HUES6 (cell line): Measurements from ENCODE around the gene VWA2.

Experiments used
- H3K27ac ChIP-seq: 2 replicates; pipeline ENCODE4 v1.7.0; 2013; ENCODE audit warnings: low read depth, mild to moderate bottlenecking, low read length, inconsistent platforms
- H3K27me3 ChIP-seq: 2 replicates; pipeline ENCODE4 v1.6.1; 2013; ENCODE audit warnings: low read length; ENCODE audit not compliant: control insufficient read depth, insufficient read depth
- H3K36me3 ChIP-seq: 2 replicates; pipeline ENCODE4 v1.6.1; 2013; ENCODE audit warnings: low read length; ENCODE audit not compliant: control insufficient read depth, insufficient read depth
- H3K4me1 ChIP-seq: 2 replicates; pipeline ENCODE4 v1.6.1; 2013; ENCODE audit warnings: low read length; ENCODE audit not compliant: control insufficient read depth, insufficient read depth
- H3K4me3 ChIP-seq: 2 replicates; pipeline ENCODE4 v1.5.1; 2013; ENCODE audit warnings: low read depth, low read length
- H3K9ac ChIP-seq: one replicate; pipeline ENCODE4 v1.6.1; 2013; ENCODE audit warnings: mild to moderate bottlenecking, low read length
- H3K9me3 ChIP-seq: 2 replicates; pipeline ENCODE4 v1.6.1; 2013; ENCODE audit warnings: low read depth, low read length; ENCODE audit not compliant: control insufficient read depth, insufficient read depth

VWA2 gene

GRCh38 chr10:114239117-114239993, at the start of gene VWA2:
Gene VWA2 (plus strand): TSS chr10:114239254. CDS start chr10:114248714, 9,460 bp downstream.
- no peak within 1 kb of the TSS for H3K27ac ChIP-seq
- no peaks in the 10 kb centered on the region for H3K9me3 ChIP-seq
- no peaks in the 10 kb centered on the region for H3K36me3 ChIP-seq
- H3K27me3 ChIP-seq = peaks cover 48% of the 10 kb centered on the region
- H3K4me1 ChIP-seq = peaks cover 14% of the 10 kb centered on the region
- peak within 1 kb of the TSS; percentile 39 for H3K9ac ChIP-seq
- H3K4me3 ChIP-seq = peak within 1 kb of the TSS; percentile 76

DNA sequence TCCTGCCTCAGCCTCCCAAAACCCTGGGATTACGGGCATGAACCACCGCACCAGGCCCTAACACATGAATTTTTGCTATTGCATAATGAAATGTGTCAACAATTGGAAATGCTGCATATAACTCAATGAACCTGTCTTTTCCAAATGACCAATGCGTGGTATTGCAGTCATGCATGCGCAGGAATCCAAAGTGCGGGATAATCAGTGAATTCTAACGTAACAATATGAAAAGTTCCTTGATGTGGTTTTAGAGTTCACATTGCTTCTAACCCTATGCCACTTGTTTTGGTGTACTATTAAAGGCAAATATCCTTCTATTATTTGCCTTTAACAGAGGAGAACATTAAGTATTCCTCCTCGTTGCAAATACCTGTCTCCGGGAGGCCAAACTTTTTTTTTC, 49.4 kb upstream of the VWA2 start:
- no peak overlapping the region for H3K9ac ChIP-seq
- no peaks in the 10 kb centered on the region for H3K4me1 ChIP-seq
- no peaks in the 10 kb centered on the region for H3K36me3 ChIP-seq
- H3K27me3 ChIP-seq = no peaks in the 10 kb centered on the region
- no peaks in the 10 kb centered on the region for H3K9me3 ChIP-seq
- no peak overlapping the region for H3K4me3 ChIP-seq
- no peak overlapping the region for H3K27ac ChIP-seq

DNA sequence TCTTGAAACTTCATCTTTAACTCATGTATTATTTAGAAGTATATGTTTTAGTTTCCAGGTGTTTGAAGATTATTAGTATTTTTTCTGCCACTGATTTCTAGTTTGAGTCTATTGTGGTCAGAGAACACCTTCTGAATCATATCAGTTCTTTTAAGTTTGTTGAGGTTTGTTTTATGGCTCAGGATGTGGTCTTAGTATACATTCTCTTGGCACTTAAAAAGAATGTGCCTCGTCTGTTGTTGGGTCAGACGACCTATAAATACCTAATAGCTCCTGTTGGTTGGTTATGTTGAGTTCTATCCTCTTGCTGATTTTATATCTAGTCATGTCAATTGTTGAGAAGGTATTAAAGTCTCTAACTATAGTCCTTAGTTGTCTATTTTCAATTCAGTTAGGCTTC, 44.0 kb upstream of the VWA2 start:
- Histone ChIP-seq H3K9ac (no peak overlapping the region), H3K36me3 (no peaks in the 10 kb centered on the region), H3K4me3 (no peak overlapping the region), H3K9me3 (no peaks in the 10 kb centered on the region), H3K27me3 (no peaks in the 10 kb centered on the region), H3K27ac (no peak overlapping the region), H3K4me1 (no peaks in the 10 kb centered on the region)

- Histone ChIP-seq H3K4me3 (no peak overlapping the region), H3K4me1 (no peaks in the 10 kb centered on the region), H3K9ac (no peak overlapping the region), H3K36me3 (no peaks in the 10 kb centered on the region), H3K9me3 (no peaks in the 10 kb centered on the region), H3K27ac (no peak overlapping the region), H3K27me3 (no peaks in the 10 kb centered on the region)
These were observed 39.8 kb upstream of the VWA2 start for GRCh38 chr10:114199239-114199638.

- H3K27me3 ChIP-seq = no peaks in the 10 kb centered on the region
- H3K27ac ChIP-seq = no peak overlapping the region
- H3K9ac ChIP-seq = no peak overlapping the region
These were observed 36.2 kb upstream of the VWA2 start for GRCh38 chr10:114202812-114203211.

GRCh38 chr10:114206902-114207301, 32.2 kb upstream of the VWA2 start:
- Histone ChIP-seq H3K27ac (no peak overlapping the region), H3K9ac (no peak overlapping the region), H3K4me3 (no peak overlapping the region), H3K9me3 (no peaks in the 10 kb centered on the region), H3K36me3 (no peaks in the 10 kb centered on the region), H3K27me3 (no peaks in the 10 kb centered on the region), H3K4me1 (peaks cover 5% of the 10 kb centered on the region; the same call in 1 of the 2 replicates)

More at GRCh38 chr10:114202812-114203211, 36.2 kb upstream of the VWA2 start:
- no peak overlapping the region for H3K4me3 ChIP-seq
- H3K4me1 ChIP-seq = 0 out of 2 replicates have a peak, but pooled peaks cover under 1% of the 10 kb centered on the region
- no peaks in the 10 kb centered on the region for H3K36me3 ChIP-seq
- H3K9me3 ChIP-seq = no peaks in the 10 kb centered on the region

DNA sequence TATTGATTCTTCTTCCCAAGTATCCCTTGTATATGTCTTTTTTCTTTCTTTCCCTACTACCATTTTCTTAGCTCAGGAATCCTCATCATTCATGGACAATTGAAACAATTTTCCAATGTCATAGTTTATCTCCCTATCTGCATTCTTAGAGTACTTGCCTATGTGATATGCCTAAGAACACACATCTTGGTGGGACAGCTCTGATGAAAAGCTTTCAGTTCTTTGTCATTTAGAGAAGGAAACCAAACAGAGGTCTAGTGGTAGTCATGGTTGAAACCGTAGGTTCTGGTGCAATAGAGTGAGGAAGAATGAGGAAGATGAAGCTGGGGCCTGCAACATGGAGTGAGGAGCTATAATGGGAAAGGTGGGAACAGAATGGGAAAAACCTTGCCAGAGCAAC, 31.7 kb upstream of the VWA2 start:
- Histone ChIP-seq H3K27ac (no peak overlapping the region), H3K27me3 (no peaks in the 10 kb centered on the region), H3K36me3 (no peaks in the 10 kb centered on the region), H3K9ac (no peak overlapping the region), H3K4me3 (no peak overlapping the region), H3K9me3 (no peaks in the 10 kb centered on the region), H3K4me1 (peaks cover 5% of the 10 kb centered on the region; the same call in 1 of the 2 replicates)

DNA sequence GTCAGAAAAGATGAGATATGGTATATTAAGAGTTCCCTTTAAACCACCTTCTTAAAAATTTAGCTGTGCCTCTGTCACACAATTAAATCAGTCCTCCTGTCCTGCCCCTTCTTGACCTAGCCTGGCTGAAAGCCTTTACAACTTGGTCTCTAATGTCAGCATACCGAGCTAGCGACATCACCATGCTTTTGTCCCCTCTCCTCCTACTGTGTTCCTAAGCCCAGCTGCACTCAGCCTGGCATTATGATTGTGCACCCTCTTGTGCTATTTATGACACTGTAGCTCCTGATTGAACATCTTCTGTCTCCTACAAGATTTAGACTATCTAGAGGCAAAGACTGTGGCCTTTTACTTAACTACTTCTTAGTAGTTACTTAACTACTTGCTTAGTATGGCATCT, 30.7 kb upstream of the VWA2 start:
- Histone ChIP-seq H3K27ac (no peak overlapping the region), H3K9ac (no peak overlapping the region), H3K4me1 (peaks cover 5% of the 10 kb centered on the region; the same call in 1 of the 2 replicates), H3K27me3 (no peaks in the 10 kb centered on the region), H3K9me3 (no peaks in the 10 kb centered on the region), H3K4me3 (no peak overlapping the region), H3K36me3 (no peaks in the 10 kb centered on the region)

DNA sequence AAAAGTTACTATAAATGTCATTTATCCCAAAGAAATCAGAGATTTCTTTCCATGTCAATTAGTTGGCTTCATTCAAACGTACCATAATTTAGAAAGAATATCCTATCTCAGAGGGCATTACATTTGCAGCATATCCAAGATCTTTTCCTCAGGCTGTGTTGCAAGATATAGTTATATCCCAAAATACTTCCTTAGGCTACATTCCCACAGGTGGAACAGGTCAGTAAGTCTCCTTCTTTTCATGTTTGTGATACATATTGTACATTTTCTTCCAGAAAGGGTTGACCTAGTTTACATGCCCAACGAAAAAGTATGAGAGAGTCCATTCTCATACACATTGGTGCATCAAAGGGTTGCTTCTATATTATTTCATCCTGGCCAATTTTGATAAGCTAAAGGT, 26.9 kb upstream of the VWA2 start:
- no peaks in the 10 kb centered on the region for H3K36me3 ChIP-seq

GRCh38 chr10:114215033-114215432, 24.0 kb upstream of the VWA2 start:
- H3K27me3 ChIP-seq = no peaks in the 10 kb centered on the region
- H3K9ac ChIP-seq = no peak overlapping the region
- no peaks in the 10 kb centered on the region for H3K4me1 ChIP-seq
- no peak overlapping the region for H3K27ac ChIP-seq
- no peaks in the 10 kb centered on the region for H3K36me3 ChIP-seq
- H3K4me3 ChIP-seq = no peak overlapping the region
- no peaks in the 10 kb centered on the region for H3K9me3 ChIP-seq

More for the DNA sequence above, 26.9 kb upstream of the VWA2 start:
- Histone ChIP-seq H3K4me1 (peaks cover 5% of the 10 kb centered on the region; the same call in 1 of the 2 replicates), H3K27me3 (no peaks in the 10 kb centered on the region), H3K4me3 (no peak overlapping the region), H3K9ac (no peak overlapping the region), H3K27ac (no peak overlapping the region), H3K9me3 (no peaks in the 10 kb centered on the region)

DNA sequence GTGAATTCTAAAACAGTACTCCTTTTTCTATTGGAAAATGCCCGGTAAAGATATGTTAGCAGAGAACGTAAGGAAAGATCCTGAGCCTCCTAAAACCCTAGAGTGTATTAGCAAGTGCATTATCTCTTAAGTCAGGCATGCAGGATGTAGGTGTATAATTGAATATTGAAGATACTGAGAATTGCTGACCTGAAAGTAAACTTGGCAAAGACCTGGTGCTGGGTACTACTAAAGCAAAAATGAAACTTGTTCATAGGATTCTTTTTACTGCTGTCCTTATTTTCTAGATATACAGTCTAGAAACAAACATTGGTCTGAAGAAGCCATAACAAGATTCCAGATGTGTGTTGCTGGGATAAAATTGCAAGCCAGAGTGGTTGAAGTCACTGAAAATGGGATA, 18.8 kb upstream of the VWA2 start:
- no peak overlapping the region for H3K27ac ChIP-seq
- H3K9ac ChIP-seq = no peak overlapping the region
- no peak overlapping the region for H3K4me3 ChIP-seq
- H3K4me1 ChIP-seq = no peaks in the 10 kb centered on the region
- H3K36me3 ChIP-seq = no peaks in the 10 kb centered on the region
- no peaks in the 10 kb centered on the region for H3K27me3 ChIP-seq
- H3K9me3 ChIP-seq = no peaks in the 10 kb centered on the region
